Sigmoid colon (tissue), 4 donors: ENCODE measurements around the gene APLP2.

ENCODE experiments used
- CTCF ChIP-seq, 4 experiments: fragments of 450-650 bp in 3 of 4; fragments of 200-600 bp in 1 of 4; IDR thresholded peaks; one replicate each; pipeline ENCODE4 v1.5.1; 2016 to 2019; ENCODE audit warnings: antibody characterized with exemption in 4 of 4, mild to moderate bottlenecking in 3 of 4, moderate library complexity in 2 of 4
- EP300 ChIP-seq, 4 donors: sonication (generic); formaldehyde crosslinking; IDR thresholded peaks; one replicate each; pipeline ENCODE4 v1.6.1; 2017; ENCODE audit warnings: antibody characterized with exemption in 4 of 4
- POLR2AphosphoS5 ChIP-seq, 4 donors: sonication (generic); formaldehyde crosslinking; IDR thresholded peaks; one replicate each; pipeline ENCODE4 v1.6.1; 2017; ENCODE audit warnings: antibody characterized with exemption in 4 of 4

GRCh38 chr11:130085671-130086290, 16.1 kb downstream of the APLP2 start:
- TF ChIP-seq EP300 (IDR thresholded peaks at IDR 0.05), result no peak
- no peak for TF ChIP-seq CTCF (IDR thresholded peaks at IDR 0.05)
- TF ChIP-seq POLR2AphosphoS5 (IDR thresholded peaks at IDR 0.05), result no peak
